HG02970 (cell line): Measurements from ENCODE around the gene DCDC2C.
A peak's percentile ranks its signal among the peaks of the same experiment; 100 is the strongest.

Source experiments
- ATAC-seq: cut with Tn5 transposase; IDR thresholded peaks from one replicate; pipeline ENCODE4 v1.9.1; 2021; ENCODE audit warnings: mild to moderate bottlenecking, moderate library complexity, moderate number of reproducible peaks; ENCODE audit not compliant: unreplicated experiment, low FRiP score

The DCDC2C gene

GRCh38 chr2:3768960-3769765 lies 65.8 kb downstream of the DCDC2C start:
- ATAC-seq, result no peak

GRCh38 chr2:3769766-3770165 lies 66.4 kb downstream of the DCDC2C start:
- ATAC-seq, result no peak

- no peak for ATAC-seq
Observed at GRCh38 chr2:3770724-3771415, 67.5 kb downstream of the DCDC2C start.

GRCh38 chr2:3771576-3771975 lies 68.2 kb downstream of the DCDC2C start:
- no peak for ATAC-seq

GRCh38 chr2:3774336-3774735 lies 71.0 kb downstream of the DCDC2C start:
- ATAC-seq, result no peak

- no peak for ATAC-seq
Observed at GRCh38 chr2:3776311-3776710, 72.9 kb downstream of the DCDC2C start.

- no peak for ATAC-seq
Observed at GRCh38 chr2:3777966-3778365, 74.6 kb downstream of the DCDC2C start.

GRCh38 chr2:3778851-3779495 lies 75.6 kb downstream of the DCDC2C start:
- ATAC-seq, result no peak

- no peak for ATAC-seq
Observed at GRCh38 chr2:3779496-3780049, 76.2 kb downstream of the DCDC2C start.

GRCh38 chr2:3780477-3781402 lies 77.4 kb downstream of the DCDC2C start:
- peak; percentile 97 for ATAC-seq

- no peak for ATAC-seq
Observed at GRCh38 chr2:3784731-3785130, 81.4 kb downstream of the DCDC2C start.

- no peak for ATAC-seq
Observed at GRCh38 chr2:3785220-3785889, 82.0 kb downstream of the DCDC2C start.

GRCh38 chr2:3785890-3786273 lies 82.5 kb downstream of the DCDC2C start:
- no peak for ATAC-seq

GRCh38 chr2:3787768-3788167 lies 84.4 kb downstream of the DCDC2C start:
- no peak for ATAC-seq

- ATAC-seq, result no peak
Observed at GRCh38 chr2:3789256-3789655, 85.9 kb downstream of the DCDC2C start.

- no peak for ATAC-seq
Observed at GRCh38 chr2:3793249-3793648, 89.9 kb downstream of the DCDC2C start.

- no peak for ATAC-seq
Observed at GRCh38 chr2:3801506-3801905, 98.1 kb downstream of the DCDC2C start.

- no peak for ATAC-seq
Observed at GRCh38 chr2:3805201-3805939, 102.0 kb downstream of the DCDC2C start.

- no peak for ATAC-seq
Observed at GRCh38 chr2:3806168-3806567, 102.8 kb downstream of the DCDC2C start.
